ENCODE results near the gene BRINP2. TPM values are rescaled to one million over a fixed set of nuclear protein-coding genes. Genes with fewer than 3 reads are reported as not detected.

BRINP2 gene
- total RNA-seq, 2 donors from 2014 or later = not detected

DNA sequence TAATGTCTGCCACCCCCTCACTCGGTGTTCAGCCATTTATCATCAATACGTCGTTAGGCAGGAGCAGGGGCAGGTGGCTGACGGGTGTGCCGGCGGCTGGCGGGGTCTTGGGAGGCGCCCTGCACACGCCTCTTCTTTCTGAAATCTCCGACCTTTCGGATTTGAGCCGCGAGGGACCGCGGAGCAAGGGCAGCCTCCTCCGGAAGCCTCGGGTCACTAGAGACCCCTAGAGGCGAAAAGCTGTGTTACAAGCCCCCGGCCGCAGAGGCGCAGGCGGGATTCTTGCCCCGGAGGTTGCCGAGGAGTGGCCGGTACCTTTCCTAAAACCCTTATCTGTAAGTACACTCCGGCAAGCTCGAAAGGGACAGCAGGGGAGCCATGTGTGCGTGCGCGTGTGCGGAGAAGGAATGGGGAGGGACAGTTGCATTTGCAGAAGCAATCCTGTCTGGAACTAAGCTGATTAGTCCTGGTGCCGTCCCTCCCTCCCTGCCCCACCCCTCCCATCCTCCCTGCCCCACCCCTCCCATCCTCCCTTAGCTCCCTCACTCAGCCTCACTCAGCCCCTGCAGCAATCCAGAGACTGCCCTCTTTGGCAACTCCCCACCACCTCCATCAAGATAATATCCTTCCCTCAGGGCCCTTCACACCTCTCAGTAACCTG is 11.0 kb downstream of the BRINP2 start:
- DNase-seq (peak; percentile 48 to 67 (median 60)), ATAC-seq (peak; percentile 76)
- no peaks in the 10 kb centered on the region for H3K4me1 ChIP-seq
- H3K27me3 ChIP-seq = no peaks in the 10 kb centered on the region
- H3K9me3 ChIP-seq = no peaks in the 10 kb centered on the region
- TF ChIP-seq, protein P1, sequence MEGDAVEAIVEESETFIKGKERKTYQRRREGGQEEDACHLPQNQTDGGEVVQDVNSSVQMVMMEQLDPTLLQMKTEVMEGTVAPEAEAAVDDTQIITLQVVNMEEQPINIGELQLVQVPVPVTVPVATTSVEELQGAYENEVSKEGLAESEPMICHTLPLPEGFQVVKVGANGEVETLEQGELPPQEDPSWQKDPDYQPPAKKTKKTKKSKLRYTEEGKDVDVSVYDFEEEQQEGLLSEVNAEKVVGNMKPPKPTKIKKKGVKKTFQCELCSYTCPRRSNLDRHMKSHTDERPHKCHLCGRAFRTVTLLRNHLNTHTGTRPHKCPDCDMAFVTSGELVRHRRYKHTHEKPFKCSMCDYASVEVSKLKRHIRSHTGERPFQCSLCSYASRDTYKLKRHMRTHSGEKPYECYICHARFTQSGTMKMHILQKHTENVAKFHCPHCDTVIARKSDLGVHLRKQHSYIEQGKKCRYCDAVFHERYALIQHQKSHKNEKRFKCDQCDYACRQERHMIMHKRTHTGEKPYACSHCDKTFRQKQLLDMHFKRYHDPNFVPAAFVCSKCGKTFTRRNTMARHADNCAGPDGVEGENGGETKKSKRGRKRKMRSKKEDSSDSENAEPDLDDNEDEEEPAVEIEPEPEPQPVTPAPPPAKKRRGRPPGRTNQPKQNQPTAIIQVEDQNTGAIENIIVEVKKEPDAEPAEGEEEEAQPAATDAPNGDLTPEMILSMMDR (IDR thresholded peaks at IDR 0.05) = peak; percentile 68 to 76 (median 69)
- TF ChIP-seq POLR2A (IDR thresholded peaks at IDR 0.05) = no peak
- intact Hi-C loops (cut with DNase I) = no loop called here
- no peak overlapping the region for H3K4me3 ChIP-seq
- 1 to 2% methylated on average over 30 to 32 of the region's 32 CpGs for WGBS, 2 donors
- H3K36me3 ChIP-seq (replicated peaks in 1 of 2; ENCODE audit: insufficient read depth in 1 of 2, low read depth in 2 of 2) = no peaks in the 10 kb centered on the region
- H3K27ac ChIP-seq = no peak overlapping the region

DNA sequence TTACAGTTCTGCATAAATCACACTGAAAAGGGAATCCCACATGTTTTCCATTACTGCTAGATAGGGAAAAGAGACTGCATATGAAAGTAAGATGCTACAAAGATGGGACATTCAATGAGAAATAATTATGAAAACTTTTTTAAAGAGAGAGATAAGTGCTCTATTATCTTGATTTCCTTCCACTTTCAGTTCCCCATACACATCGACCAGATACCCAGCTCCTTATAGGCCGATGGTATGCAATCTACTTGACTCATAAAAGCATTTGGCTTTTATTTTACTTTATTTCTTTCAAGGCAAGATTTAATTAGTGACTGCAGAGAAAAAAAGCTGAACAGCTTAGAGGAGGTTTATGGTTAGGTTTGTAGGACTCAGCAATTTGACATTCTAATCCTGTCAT is 13.1 kb downstream of the BRINP2 start:
- TF ChIP-seq, protein P1 (IDR thresholded peaks at IDR 0.05) = no peak
- TF ChIP-seq POLR2A (IDR thresholded peaks at IDR 0.05) = no peak
- no peaks in the 10 kb centered on the region for H3K36me3 ChIP-seq (replicated peaks in 1 of 2; ENCODE audit: insufficient read depth in 1 of 2, low read depth in 2 of 2)
- no peaks in the 10 kb centered on the region for H3K27me3 ChIP-seq
- H3K27ac ChIP-seq = no peak overlapping the region
- ATAC-seq (no peak), DNase-seq (no peak)
- no peaks in the 10 kb centered on the region for H3K4me1 ChIP-seq
- H3K4me3 ChIP-seq = no peak overlapping the region
- intact Hi-C loops (cut with DNase I) = no loop called here
- 53 to 65% methylated on average over 2 of the region's 2 CpGs for WGBS, 2 donors
- H3K9me3 ChIP-seq = no peaks in the 10 kb centered on the region

DNA sequence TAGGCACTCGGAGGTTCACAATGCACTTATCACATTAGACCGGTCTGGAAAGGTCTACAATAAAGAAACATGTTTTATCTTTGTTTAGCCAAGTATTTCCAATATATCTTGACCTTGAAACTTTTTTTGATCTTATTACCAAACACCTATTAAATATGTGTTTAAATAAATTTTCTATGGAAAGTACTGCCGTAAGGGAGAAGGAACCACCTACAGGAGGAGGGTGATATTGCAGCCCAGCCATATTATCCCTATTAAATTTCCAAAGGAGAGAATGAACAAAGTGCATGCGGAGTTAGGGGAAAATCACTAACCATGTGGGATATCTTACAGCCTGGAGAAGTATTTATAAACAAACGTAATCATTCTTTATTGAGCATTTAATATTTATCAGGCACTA is 14.5 kb downstream of the BRINP2 start:
- Histone ChIP-seq H3K36me3 (replicated peaks in 1 of 2; ENCODE audit: insufficient read depth in 1 of 2, low read depth in 2 of 2) (no peaks in the 10 kb centered on the region), H3K4me1 (no peaks in the 10 kb centered on the region), H3K9me3 (no peaks in the 10 kb centered on the region), H3K4me3 (no peak overlapping the region), H3K27me3 (no peaks in the 10 kb centered on the region), H3K27ac (no peak overlapping the region)
- WGBS, 2 donors = 47 to 48% methylated on average over 5 of the region's 5 CpGs
- ATAC-seq (no peak), DNase-seq (peak in 2 of 4 donors; percentile 8 to 16)
- intact Hi-C loops (cut with DNase I) = no loop called here
- TF ChIP-seq, protein P1 (IDR thresholded peaks at IDR 0.05) = peak in 6 of 7 experiments; percentile 17 to 52 (median 30)
- no peak for TF ChIP-seq POLR2A (IDR thresholded peaks at IDR 0.05)

DNA sequence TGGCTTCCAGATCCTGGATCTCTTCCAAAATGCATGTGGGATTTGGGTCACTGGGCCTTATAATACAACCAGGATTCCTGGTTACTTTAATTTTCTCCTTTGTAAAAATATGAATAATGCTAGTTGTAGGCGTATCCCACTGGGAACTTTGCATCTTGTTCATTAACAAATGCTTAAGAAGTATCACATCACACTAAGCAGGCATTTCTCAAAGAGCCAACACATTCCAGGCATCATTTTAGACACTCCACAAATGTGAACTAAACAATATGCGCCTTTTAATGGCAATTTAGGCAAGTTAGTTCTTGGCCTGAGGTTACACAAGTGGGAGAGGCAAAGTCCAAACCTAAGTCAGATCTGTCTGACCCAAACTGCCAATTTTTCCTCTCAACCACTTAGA is 15.9 kb downstream of the BRINP2 start:
- Histone ChIP-seq H3K4me1 (no peaks in the 10 kb centered on the region), H3K9me3 (no peaks in the 10 kb centered on the region), H3K27ac (no peak overlapping the region), H3K27me3 (no peaks in the 10 kb centered on the region), H3K36me3 (replicated peaks in 1 of 2; ENCODE audit: insufficient read depth in 1 of 2, low read depth in 2 of 2) (no peaks in the 10 kb centered on the region), H3K4me3 (no peak overlapping the region)
- 93% methylated on average over 2 of the region's 2 CpGs for WGBS, 2 donors
- DNase-seq (no peak), ATAC-seq (no peak)
- no peak for TF ChIP-seq POLR2A (IDR thresholded peaks at IDR 0.05)
- TF ChIP-seq, protein P1 (IDR thresholded peaks at IDR 0.05) = no peak
- intact Hi-C loops (cut with DNase I) = no loop called here
